Karpas-422 (cell line): ENCODE data around the gene PRR5. TPM values are rescaled to one million over a fixed set of nuclear protein-coding genes. Genes with fewer than 3 reads are reported as not detected.
"Not testable (repeated sequence)": the region's sequence is repeated elsewhere in the genome, so short reads cannot be mapped to it uniquely, and the experiment has no call there.

ENCODE experiments used
- DNase-seq: peaks from one replicate; pipeline ENCODE4 v3.0.0-alpha.2; 2015
- H2AFZ ChIP-seq: fragments of 200-600 bp; sonication (generic); 2 replicates; pipeline ENCODE4 v1.6.1; 2014; ENCODE audit warnings: antibody characterized with exemption, low read length, mixed read lengths
- H3K27ac ChIP-seq: fragments of 200-600 bp; sonication (generic); 2 replicates; pipeline ENCODE4 v1.5.1; 2014; ENCODE audit warnings: mild to moderate bottlenecking, low read length, moderate library complexity
- H3K27me3 ChIP-seq: fragments of 200-600 bp; sonication (generic); 2 replicates; pipeline ENCODE4 v1.6.1; 2014; ENCODE audit warnings: low read length, mixed read lengths
- H3K36me3 ChIP-seq: fragments of 200-600 bp; sonication (generic); 2 replicates; pipeline ENCODE4 v1.6.1; 2014; ENCODE audit warnings: low read length, mixed read lengths; ENCODE audit not compliant: insufficient read depth
- H3K4me1 ChIP-seq: fragments of 200-600 bp; sonication (generic); 2 replicates; pipeline ENCODE4 v1.6.1; 2014; ENCODE audit warnings: mild to moderate bottlenecking, low read length, mixed read lengths
- H3K4me2 ChIP-seq: fragments of 200-600 bp; sonication (generic); 2 replicates; pipeline ENCODE4 v1.6.1; 2014; ENCODE audit warnings: low read length, low read depth, mild to moderate bottlenecking; ENCODE audit not compliant: poor library complexity, severe bottlenecking
- H3K4me3 ChIP-seq: fragments of 200-600 bp; sonication (generic); 2 replicates; pipeline ENCODE4 v1.5.1; 2014; ENCODE audit warnings: mild to moderate bottlenecking, antibody characterized with exemption, low read length, mixed read lengths
- H3K79me2 ChIP-seq: fragments of 200-600 bp; sonication (generic); 2 replicates; pipeline ENCODE4 v1.6.1; 2014; ENCODE audit warnings: mild to moderate bottlenecking, low read length, mixed read lengths
- H3K9ac ChIP-seq: fragments of 200-600 bp; sonication (generic); 2 replicates; pipeline ENCODE4 v1.6.0; 2014; ENCODE audit warnings: low read length
- H3K9me2 ChIP-seq: fragments of 200-600 bp; sonication (generic), shearing (Covaris generic); replicated peaks from 2 replicates; pipeline ENCODE4 v1.6.0; 2014; ENCODE audit warnings: mild to moderate bottlenecking, low read length, moderate library complexity; ENCODE audit not compliant: insufficient read depth
- H3K9me3 ChIP-seq: fragments of 300-700, 200-600 bp; sonication (generic); 2 replicates; pipeline ENCODE4 v1.6.1; 2014; ENCODE audit warnings: low read length, mixed read lengths
- H4K20me1 ChIP-seq: fragments of 200-600 bp; sonication (generic); 2 replicates; pipeline ENCODE4 v1.6.1; 2014; ENCODE audit warnings: mild to moderate bottlenecking, antibody characterized with exemption, low read length, low read depth; ENCODE audit not compliant: insufficient read depth
- total RNA-seq: library from RNA; depleted of rRNA; stranded (reverse); fragments of >200 nt; shearing (Covaris generic); gene quantifications from 2 replicates; pipeline ENCODE4 v1.2.3, GENCODE V29; 2014; ENCODE audit warnings: low replicate concordance

Gene PRR5
- total RNA-seq, 1 experiment from 2014 or later = not detected

- Histone ChIP-seq H3K27me3 (no peaks in the 10 kb centered on the region), H3K9me3 (no peaks in the 10 kb centered on the region), H3K27ac (no peak overlapping the region), H3K9ac (no peak overlapping the region), H2AFZ (no peak overlapping the region), H3K79me2 (no peaks in the 10 kb centered on the region), H3K4me2 (no peak overlapping the region), H3K36me3 (no peaks in the 10 kb centered on the region), H3K9me2 (no peaks in the 10 kb centered on the region), H4K20me1 (no peaks in the 10 kb centered on the region), H3K4me3 (no peak overlapping the region), H3K4me1 (no peaks in the 10 kb centered on the region)
- DNase-seq = no peak
Measured at GRCh38 chr22:44669561-44669976, 32.4 kb upstream of the PRR5 start.

- Histone ChIP-seq H3K9me2 (no peaks in the 10 kb centered on the region), H4K20me1 (no peaks in the 10 kb centered on the region), H3K27me3 (no peaks in the 10 kb centered on the region), H3K4me1 (no peaks in the 10 kb centered on the region), H3K79me2 (no peaks in the 10 kb centered on the region), H3K4me2 (no peak overlapping the region), H3K4me3 (no peak overlapping the region), H3K9me3 (no peaks in the 10 kb centered on the region), H3K27ac (no peak overlapping the region), H3K36me3 (no peaks in the 10 kb centered on the region), H3K9ac (no peak overlapping the region), H2AFZ (no peak overlapping the region)
- DNase-seq = no peak
Measured at GRCh38 chr22:44670220-44670988, 31.6 kb upstream of the PRR5 start.

GRCh38 chr22:44671742-44672141, 30.3 kb upstream of the PRR5 start:
- no peaks in the 10 kb centered on the region for H3K9me2 ChIP-seq
- no peaks in the 10 kb centered on the region for H3K27me3 ChIP-seq
- H3K36me3 ChIP-seq = no peaks in the 10 kb centered on the region
- H3K9me3 ChIP-seq = no peaks in the 10 kb centered on the region
- no peak overlapping the region for H3K9ac ChIP-seq
- no peak overlapping the region for H3K4me2 ChIP-seq
- no peaks in the 10 kb centered on the region for H4K20me1 ChIP-seq
- H3K27ac ChIP-seq = no peak overlapping the region
- H2AFZ ChIP-seq = no peak overlapping the region
- no peaks in the 10 kb centered on the region for H3K4me1 ChIP-seq
- no peak for DNase-seq
- H3K79me2 ChIP-seq = no peaks in the 10 kb centered on the region
- H3K4me3 ChIP-seq = no peak overlapping the region

DNA sequence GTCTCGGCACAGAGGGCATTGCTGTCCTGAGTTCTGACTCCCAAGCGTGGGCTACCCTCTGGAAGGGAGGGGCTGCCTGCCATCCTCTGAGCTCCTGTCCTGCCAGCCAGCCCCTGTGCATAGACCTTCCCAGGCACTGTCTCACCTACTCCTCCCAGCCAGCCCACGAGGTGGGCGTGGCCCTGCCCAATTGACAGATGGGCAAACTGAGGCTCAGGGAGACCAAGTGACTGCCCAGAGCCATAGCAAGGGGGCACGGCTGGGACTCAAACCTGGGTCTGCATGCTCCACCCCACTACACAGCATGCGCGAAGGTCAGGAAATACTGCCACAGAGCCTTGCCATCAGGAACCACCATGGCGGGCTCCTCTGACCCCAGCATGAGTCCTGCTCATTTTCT, 29.4 kb upstream of the PRR5 start:
- Histone ChIP-seq H3K27me3 (no peaks in the 10 kb centered on the region), H3K27ac (no peak overlapping the region), H3K79me2 (no peaks in the 10 kb centered on the region), H3K4me1 (no peaks in the 10 kb centered on the region), H3K9ac (no peak overlapping the region), H3K4me2 (no peak overlapping the region), H3K4me3 (no peak overlapping the region), H3K9me3 (no peaks in the 10 kb centered on the region), H2AFZ (no peak overlapping the region), H3K36me3 (no peaks in the 10 kb centered on the region), H3K9me2 (no peaks in the 10 kb centered on the region), H4K20me1 (no peaks in the 10 kb centered on the region)
- DNase-seq = no peak

DNA sequence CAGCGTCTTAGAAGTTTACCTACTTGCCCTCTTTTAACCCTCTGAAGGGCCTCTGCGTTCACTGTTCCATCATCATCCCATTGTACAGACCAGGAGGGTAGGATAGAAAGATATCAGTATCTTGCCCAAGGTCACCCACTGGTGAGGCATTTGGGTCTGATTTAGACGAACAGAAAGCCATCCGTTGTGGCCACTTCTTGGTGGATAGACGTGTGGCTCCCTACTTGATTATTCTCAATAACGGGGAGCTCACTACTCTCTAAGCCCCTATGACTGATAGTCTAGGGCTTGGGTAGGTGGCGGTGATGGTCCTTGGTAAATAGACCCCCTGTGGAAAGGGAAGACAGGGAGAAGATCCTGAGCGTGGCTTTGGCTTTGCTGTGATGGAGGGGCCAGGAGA, 28.6 kb upstream of the PRR5 start:
- Histone ChIP-seq H3K4me1 (no peaks in the 10 kb centered on the region), H4K20me1 (no peaks in the 10 kb centered on the region), H2AFZ (no peak overlapping the region), H3K9ac (no peak overlapping the region), H3K79me2 (no peaks in the 10 kb centered on the region), H3K36me3 (no peaks in the 10 kb centered on the region), H3K9me3 (no peaks in the 10 kb centered on the region), H3K4me2 (no peak overlapping the region), H3K9me2 (no peaks in the 10 kb centered on the region), H3K4me3 (no peak overlapping the region), H3K27ac (no peak overlapping the region), H3K27me3 (no peaks in the 10 kb centered on the region)
- no peak for DNase-seq

GRCh38 chr22:44676066-44676440, 26.0 kb upstream of the PRR5 start:
- not testable (repeated sequence) for H3K4me3 ChIP-seq, H2AFZ ChIP-seq, H3K27me3 ChIP-seq, H3K4me2 ChIP-seq, H3K4me1 ChIP-seq, DNase-seq, H3K79me2 ChIP-seq, H3K9ac ChIP-seq, H3K27ac ChIP-seq, H4K20me1 ChIP-seq, H3K36me3 ChIP-seq, H3K9me2 ChIP-seq, H3K9me3 ChIP-seq

DNA sequence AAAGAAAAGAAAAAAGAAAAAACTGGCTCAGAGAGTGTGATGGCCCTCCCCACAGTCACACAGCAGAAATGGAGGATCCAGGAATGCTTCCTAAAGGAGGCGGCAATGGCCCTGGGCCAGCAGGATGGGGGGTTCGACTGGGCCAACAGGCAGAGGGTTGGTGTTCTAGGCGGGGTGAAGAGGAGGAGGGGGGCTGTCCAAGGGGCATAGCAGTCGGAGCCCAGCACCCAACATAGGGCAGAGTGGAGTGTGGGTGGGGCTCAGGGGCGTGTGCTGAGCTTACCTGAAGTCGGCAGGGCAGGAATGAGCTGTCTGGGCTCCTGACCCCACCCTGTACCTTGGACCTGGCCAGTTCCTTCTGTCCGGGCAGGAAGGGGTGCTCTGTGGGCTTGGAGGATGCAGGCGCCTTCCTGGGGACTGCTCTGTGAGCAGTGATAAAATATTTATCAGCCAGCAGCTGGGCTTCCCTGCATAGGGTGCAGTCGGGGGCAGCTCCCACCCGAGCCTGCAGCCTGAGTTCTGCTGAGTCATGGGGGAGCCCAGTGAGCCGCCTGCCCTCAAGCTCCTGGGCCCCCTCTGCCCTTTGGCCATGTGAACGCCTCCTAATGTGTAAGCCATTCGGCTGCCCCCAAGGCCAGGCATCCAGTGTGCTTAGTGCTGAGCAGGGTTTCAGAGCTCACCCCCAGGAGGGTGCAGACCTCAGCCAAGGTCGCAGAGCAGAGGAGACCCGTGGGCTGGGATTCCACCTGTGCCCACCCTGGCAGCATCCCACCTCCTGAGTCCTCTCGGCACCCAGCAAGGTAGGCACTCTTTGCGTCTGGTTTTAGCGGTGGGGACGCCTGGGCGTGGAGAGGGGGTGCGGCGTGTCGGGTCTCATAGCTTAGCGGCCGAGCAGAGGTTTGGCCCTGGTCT, 25.3 kb upstream of the PRR5 start:
- Histone ChIP-seq H3K27ac (no peak overlapping the region), H3K9ac (no peak overlapping the region), H3K4me3 (no peak overlapping the region), H3K9me3 (no peaks in the 10 kb centered on the region), H4K20me1 (no peaks in the 10 kb centered on the region), H3K36me3 (no peaks in the 10 kb centered on the region), H2AFZ (no peak overlapping the region), H3K79me2 (no peaks in the 10 kb centered on the region), H3K27me3 (no peaks in the 10 kb centered on the region), H3K9me2 (no peaks in the 10 kb centered on the region), H3K4me1 (no peaks in the 10 kb centered on the region), H3K4me2 (no peak overlapping the region)
- no peak for DNase-seq

GRCh38 chr22:44677353-44677840, 24.6 kb upstream of the PRR5 start:
- no peak overlapping the region for H3K4me3 ChIP-seq
- no peaks in the 10 kb centered on the region for H4K20me1 ChIP-seq
- H3K4me2 ChIP-seq = no peak overlapping the region
- H2AFZ ChIP-seq = no peak overlapping the region
- no peaks in the 10 kb centered on the region for H3K79me2 ChIP-seq
- H3K27me3 ChIP-seq = no peaks in the 10 kb centered on the region
- no peak overlapping the region for H3K9ac ChIP-seq
- H3K36me3 ChIP-seq = no peaks in the 10 kb centered on the region
- no peak for DNase-seq
- no peaks in the 10 kb centered on the region for H3K9me2 ChIP-seq
- no peaks in the 10 kb centered on the region for H3K9me3 ChIP-seq
- H3K27ac ChIP-seq = no peak overlapping the region
- H3K4me1 ChIP-seq = no peaks in the 10 kb centered on the region
